ENCODE measurements around the gene MPPED1.

DNA sequence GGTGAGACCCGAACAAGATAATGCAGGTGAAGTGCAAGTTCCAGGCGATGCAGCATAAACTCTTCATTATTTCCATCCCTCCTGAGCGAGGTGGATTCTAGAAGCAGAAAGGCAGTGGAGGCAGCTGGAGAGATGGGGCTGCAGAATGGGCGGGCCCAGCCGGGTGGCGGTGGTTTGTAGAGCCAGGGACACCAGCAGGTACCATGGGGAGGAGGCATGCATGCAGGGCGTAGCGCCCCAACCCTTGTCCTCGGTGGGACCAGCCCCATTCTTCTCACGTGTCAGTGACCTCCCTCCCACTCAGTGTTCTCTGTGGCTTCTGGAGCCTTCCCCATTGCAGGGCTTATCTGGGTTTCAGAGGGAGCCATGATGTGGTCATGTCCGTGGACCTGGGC lies 38.0 kb downstream of the MPPED1 start:
- TF ChIP-seq, protein P1, sequence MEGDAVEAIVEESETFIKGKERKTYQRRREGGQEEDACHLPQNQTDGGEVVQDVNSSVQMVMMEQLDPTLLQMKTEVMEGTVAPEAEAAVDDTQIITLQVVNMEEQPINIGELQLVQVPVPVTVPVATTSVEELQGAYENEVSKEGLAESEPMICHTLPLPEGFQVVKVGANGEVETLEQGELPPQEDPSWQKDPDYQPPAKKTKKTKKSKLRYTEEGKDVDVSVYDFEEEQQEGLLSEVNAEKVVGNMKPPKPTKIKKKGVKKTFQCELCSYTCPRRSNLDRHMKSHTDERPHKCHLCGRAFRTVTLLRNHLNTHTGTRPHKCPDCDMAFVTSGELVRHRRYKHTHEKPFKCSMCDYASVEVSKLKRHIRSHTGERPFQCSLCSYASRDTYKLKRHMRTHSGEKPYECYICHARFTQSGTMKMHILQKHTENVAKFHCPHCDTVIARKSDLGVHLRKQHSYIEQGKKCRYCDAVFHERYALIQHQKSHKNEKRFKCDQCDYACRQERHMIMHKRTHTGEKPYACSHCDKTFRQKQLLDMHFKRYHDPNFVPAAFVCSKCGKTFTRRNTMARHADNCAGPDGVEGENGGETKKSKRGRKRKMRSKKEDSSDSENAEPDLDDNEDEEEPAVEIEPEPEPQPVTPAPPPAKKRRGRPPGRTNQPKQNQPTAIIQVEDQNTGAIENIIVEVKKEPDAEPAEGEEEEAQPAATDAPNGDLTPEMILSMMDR (IDR thresholded peaks at IDR 0.05): no peak
- TF ChIP-seq POLR2A (IDR thresholded peaks at IDR 0.05): no peak

All from body of pancreas (tissue), 4 donors.